T follicular helper cell (primary cell): ENCODE data around the gene NUDT4.
"Not testable (repeated sequence)": the region's sequence is repeated elsewhere in the genome, so short reads cannot be mapped to it uniquely, and the experiment has no call there.

Source experiments
- DNase-seq: peaks from one replicate; pipeline ENCODE4 v3.0.0-alpha.2; 2020; ENCODE audit warnings: low read depth

NUDT4 gene

GRCh38 chr12:93366422-93366821 lies 11.3 kb upstream of the NUDT4 start:
- DNase-seq: no peak

- DNase-seq: no peak
Observed at GRCh38 chr12:93368766-93369165, 9.0 kb upstream of the NUDT4 start.

GRCh38 chr12:93369505-93369904 lies 8.2 kb upstream of the NUDT4 start:
- DNase-seq: no peak

- DNase-seq: no peak
Observed at GRCh38 chr12:93370947-93371346, 6.8 kb upstream of the NUDT4 start.

- DNase-seq: no peak
Observed at GRCh38 chr12:93373961-93374656, 3.6 kb upstream of the NUDT4 start.

- no peak for DNase-seq
Observed at GRCh38 chr12:93375906-93376305, 1.8 kb upstream of the NUDT4 start.

GRCh38 chr12:93376436-93377251 lies 1.1 kb upstream of the NUDT4 start:
- no peak for DNase-seq

GRCh38 chr12:93378196-93378997 lies 672 bp downstream of the NUDT4 start:
- DNase-seq: peak; percentile 35

GRCh38 chr12:93378998-93379325 lies 1.2 kb downstream of the NUDT4 start:
- DNase-seq: no peak

GRCh38 chr12:93379326-93379980 lies 1.7 kb downstream of the NUDT4 start:
- no peak for DNase-seq

GRCh38 chr12:93379981-93380361 lies 2.2 kb downstream of the NUDT4 start:
- no peak for DNase-seq

- DNase-seq: no peak
Observed at GRCh38 chr12:93380480-93381121, 2.9 kb downstream of the NUDT4 start.

GRCh38 chr12:93381161-93381975 lies 3.6 kb downstream of the NUDT4 start:
- no peak for DNase-seq

GRCh38 chr12:93381976-93382437 lies 4.3 kb downstream of the NUDT4 start:
- not testable (repeated sequence) for DNase-seq

GRCh38 chr12:93387780-93388179 lies 10.1 kb downstream of the NUDT4 start:
- DNase-seq: no peak

GRCh38 chr12:93390031-93390430 lies 12.3 kb downstream of the NUDT4 start:
- DNase-seq: no peak

GRCh38 chr12:93390549-93391297 lies 13.0 kb downstream of the NUDT4 start:
- no peak for DNase-seq

- no peak for DNase-seq
Observed at GRCh38 chr12:93393425-93393824, 15.7 kb downstream of the NUDT4 start.

GRCh38 chr12:93397412-93397811 lies 19.7 kb downstream of the NUDT4 start:
- DNase-seq: no peak
